ENCODE measurements around the gene YDJC.
"Not testable (repeated sequence)": the region's sequence is repeated elsewhere in the genome, so short reads cannot be mapped to it uniquely, and the experiment has no call there.

YDJC gene

DNA sequence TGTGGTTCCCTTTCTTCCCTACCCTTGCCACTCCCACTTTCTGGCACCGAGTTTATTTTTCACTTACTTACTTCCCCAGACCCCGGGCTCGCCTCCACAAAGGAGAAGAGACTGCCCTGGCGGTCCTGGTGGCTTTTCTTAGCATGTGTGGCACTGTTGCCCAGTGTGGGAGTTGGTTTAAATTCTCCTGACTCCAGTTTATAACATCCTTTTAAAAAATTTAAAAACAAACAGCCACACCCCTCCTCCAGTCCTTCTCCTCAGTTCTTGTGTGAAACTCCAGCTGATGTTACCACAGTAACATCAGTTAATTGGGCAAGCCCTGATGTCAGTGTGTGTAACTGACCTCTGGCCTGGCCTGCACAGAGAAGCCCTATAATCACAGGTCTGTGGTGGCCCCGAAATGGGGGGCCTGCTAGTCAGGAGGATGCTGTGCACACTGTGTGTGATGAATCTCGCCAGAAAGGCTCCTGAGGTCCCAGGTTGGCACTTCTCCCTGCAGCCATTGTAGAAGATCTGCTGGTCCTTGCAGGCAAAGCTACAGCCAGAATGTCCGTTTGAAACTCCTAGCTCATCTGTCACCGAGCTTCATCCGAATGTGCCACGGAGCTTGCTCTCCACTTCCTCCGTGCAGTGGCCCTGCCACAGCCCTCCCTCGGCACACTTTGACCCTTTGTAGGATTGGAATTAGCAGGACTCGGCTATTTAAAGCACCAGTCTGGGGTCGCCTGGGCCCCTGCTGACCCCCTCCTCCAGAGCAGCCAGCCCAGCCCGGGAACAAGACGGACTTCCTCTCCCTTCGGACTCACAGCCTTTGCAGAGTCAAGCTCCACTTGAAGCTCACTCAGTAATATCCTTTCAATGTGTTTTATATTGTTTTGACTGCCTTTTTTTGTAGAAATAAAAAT lies 7.6 kb downstream of the YDJC start:
- H3K27me3 ChIP-seq (ENCODE audit: control insufficient read depth in 1 of 2, insufficient read depth in 1 of 2, low read length in 2 of 2): no peaks in the 10 kb centered on the region
- no peak overlapping the region for H2AK5ac ChIP-seq (ENCODE audit: low read length, severe bottlenecking)
- no peaks in the 10 kb centered on the region for H3K9me3 ChIP-seq (ENCODE audit: control insufficient read depth, low read length)
- no peak overlapping the region for H3K23ac ChIP-seq (ENCODE audit: low read length in 2 of 2)
- H4K91ac ChIP-seq (ENCODE audit: low read length): no peak overlapping the region
- no peak overlapping the region for H3K27ac ChIP-seq (ENCODE audit: low read length, poor library complexity, severe bottlenecking)
- H3K79me1 ChIP-seq (replicated peaks; ENCODE audit: low read length, poor library complexity, severe bottlenecking): peaks cover 34% of the 10 kb centered on the region
- H3K18ac ChIP-seq (ENCODE audit: low read depth in 1 of 2, low read length in 2 of 2): peak overlapping the region in 1 of 2 experiments; percentile 6
- H2BK120ac ChIP-seq (ENCODE audit: low read depth, low read length): no peak overlapping the region
- no peak overlapping the region for H2BK15ac ChIP-seq (ENCODE audit: low read depth, poor library complexity, severe bottlenecking)
- no peak overlapping the region for H2AFZ ChIP-seq (ENCODE audit: low read depth, low read length)
- peaks cover 38 to 67% of the 10 kb centered on the region in 2 experiments for H3K36me3 ChIP-seq (ENCODE audit: control insufficient read depth in 1 of 2, insufficient read depth in 2 of 2, low read depth in 1 of 2, low read length in 2 of 2)
- H2BK12ac ChIP-seq (ENCODE audit: low read length in 2 of 2): no peak overlapping the region
- H3K14ac ChIP-seq (ENCODE audit: low read length in 2 of 2): no peak overlapping the region
- 55% methylated on average over 11 of the region's 17 CpGs for WGBS
- peak; percentile 38 for DNase-seq
- H3K4ac ChIP-seq (ENCODE audit: low read depth in 1 of 2, low read length in 2 of 2): no peak overlapping the region
- no peak overlapping the region for H3K4me2 ChIP-seq (ENCODE audit: low read length, poor library complexity, severe bottlenecking)
- H3K4me3 ChIP-seq (ENCODE audit: insufficient read depth in 1 of 2, low read depth in 1 of 2, low read length in 2 of 2): no peak overlapping the region
- H4K8ac ChIP-seq (ENCODE audit: low read length): peak overlapping the region; percentile 12
- H3K4me1 ChIP-seq (ENCODE audit: control insufficient read depth, insufficient read depth, low read depth, low read length): peaks cover 27% of the 10 kb centered on the region
- H2BK5ac ChIP-seq (ENCODE audit: low read depth, low read length, poor library complexity, severe bottlenecking): no peak overlapping the region
- peak overlapping the region; percentile 6 for H3K9ac ChIP-seq (ENCODE audit: low read length)

DNA sequence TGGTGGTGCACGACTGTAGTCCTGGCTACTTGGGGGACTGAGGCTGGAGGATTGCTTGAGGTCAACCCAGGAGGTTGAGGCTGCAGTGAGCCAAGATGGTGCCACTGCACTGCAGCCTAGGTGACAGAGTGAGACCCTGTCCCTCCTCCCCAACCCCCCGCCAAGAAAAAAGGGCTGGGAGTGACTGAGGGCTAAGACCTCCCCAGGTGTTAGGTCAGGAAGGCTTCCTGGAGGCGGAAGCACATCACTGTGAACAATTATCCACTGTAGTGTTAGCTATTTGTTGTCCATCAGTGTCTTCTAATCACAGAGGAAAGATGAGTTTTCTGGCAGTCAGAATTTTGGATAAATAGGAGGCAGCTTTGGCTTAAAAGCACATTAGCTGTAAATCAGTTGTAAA lies 8.8 kb downstream of the YDJC start:
- peaks cover 27% of the 10 kb centered on the region for H3K79me1 ChIP-seq (replicated peaks; ENCODE audit: low read length, poor library complexity, severe bottlenecking)
- H4K8ac ChIP-seq (ENCODE audit: low read length): no peak overlapping the region
- H2AK5ac ChIP-seq (ENCODE audit: low read length, severe bottlenecking): no peak overlapping the region
- no peak overlapping the region for H3K14ac ChIP-seq (ENCODE audit: low read length in 2 of 2)
- no peak overlapping the region for H2BK5ac ChIP-seq (ENCODE audit: low read depth, low read length, poor library complexity, severe bottlenecking)
- H3K18ac ChIP-seq (ENCODE audit: low read depth in 1 of 2, low read length in 2 of 2): no peak overlapping the region
- H2BK12ac ChIP-seq (ENCODE audit: low read length in 2 of 2): no peak overlapping the region
- WGBS: 93% methylated on average over 2 of the region's 3 CpGs
- H3K36me3 ChIP-seq (ENCODE audit: control insufficient read depth in 1 of 2, insufficient read depth in 2 of 2, low read depth in 1 of 2, low read length in 2 of 2): peaks cover 39 to 56% of the 10 kb centered on the region in 2 experiments
- no peak overlapping the region for H2AFZ ChIP-seq (ENCODE audit: low read depth, low read length)
- H4K91ac ChIP-seq (ENCODE audit: low read length): no peak overlapping the region
- H3K4me2 ChIP-seq (ENCODE audit: low read length, poor library complexity, severe bottlenecking): no peak overlapping the region
- H3K4ac ChIP-seq (ENCODE audit: low read depth in 1 of 2, low read length in 2 of 2): no peak overlapping the region
- no peak overlapping the region for H3K9ac ChIP-seq (ENCODE audit: low read length)
- no peaks in the 10 kb centered on the region for H3K27me3 ChIP-seq (ENCODE audit: control insufficient read depth in 1 of 2, insufficient read depth in 1 of 2, low read length in 2 of 2)
- H3K4me3 ChIP-seq (ENCODE audit: insufficient read depth in 1 of 2, low read depth in 1 of 2, low read length in 2 of 2): no peak overlapping the region
- H2BK120ac ChIP-seq (ENCODE audit: low read depth, low read length): no peak overlapping the region
- DNase-seq: no peak
- no peak overlapping the region for H3K27ac ChIP-seq (ENCODE audit: low read length, poor library complexity, severe bottlenecking)
- no peak overlapping the region for H2BK15ac ChIP-seq (ENCODE audit: low read depth, poor library complexity, severe bottlenecking)
- peaks cover 20% of the 10 kb centered on the region for H3K4me1 ChIP-seq (ENCODE audit: control insufficient read depth, insufficient read depth, low read depth, low read length)
- no peaks in the 10 kb centered on the region for H3K9me3 ChIP-seq (ENCODE audit: control insufficient read depth, low read length)
- no peak overlapping the region for H3K23ac ChIP-seq (ENCODE audit: low read length in 2 of 2)

DNA sequence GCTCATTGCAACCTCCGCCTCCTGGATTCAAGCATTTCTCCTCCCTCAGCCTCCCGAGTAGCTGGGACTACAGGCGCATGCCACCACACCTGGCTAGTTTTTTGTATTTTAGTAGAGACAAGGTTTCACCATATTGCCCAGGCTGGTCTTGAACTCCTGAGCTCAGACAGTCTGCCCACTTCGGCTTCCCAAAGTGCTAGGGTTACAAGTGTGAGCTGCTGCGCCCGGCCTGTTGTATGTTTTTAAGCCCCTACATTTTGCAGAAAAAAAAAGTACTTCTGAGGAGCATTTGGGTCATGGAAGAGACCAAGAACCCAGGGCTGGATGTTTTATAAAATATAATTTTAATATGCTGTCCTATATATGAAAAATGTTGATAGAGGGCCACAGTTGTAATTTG lies 12.5 kb downstream of the YDJC start:
- H4K91ac ChIP-seq (ENCODE audit: low read length); H3K4ac ChIP-seq (ENCODE audit: low read depth in 1 of 2, low read length in 2 of 2); H3K9me3 ChIP-seq (ENCODE audit: control insufficient read depth, low read length); H4K8ac ChIP-seq (ENCODE audit: low read length); H3K18ac ChIP-seq (ENCODE audit: low read depth in 1 of 2, low read length in 2 of 2); H2AFZ ChIP-seq (ENCODE audit: low read depth, low read length); H3K27me3 ChIP-seq (ENCODE audit: control insufficient read depth in 1 of 2, insufficient read depth in 1 of 2, low read length in 2 of 2); H2BK120ac ChIP-seq (ENCODE audit: low read depth, low read length); H2AK5ac ChIP-seq (ENCODE audit: low read length, severe bottlenecking); H3K9ac ChIP-seq (ENCODE audit: low read length); H3K4me3 ChIP-seq (ENCODE audit: insufficient read depth in 1 of 2, low read depth in 1 of 2, low read length in 2 of 2); H3K14ac ChIP-seq (ENCODE audit: low read length in 2 of 2); H2BK12ac ChIP-seq (ENCODE audit: low read length in 2 of 2); H2BK5ac ChIP-seq (ENCODE audit: low read depth, low read length, poor library complexity, severe bottlenecking); DNase-seq; H3K27ac ChIP-seq (ENCODE audit: low read length, poor library complexity, severe bottlenecking); H2BK15ac ChIP-seq (ENCODE audit: low read depth, poor library complexity, severe bottlenecking); H3K4me2 ChIP-seq (ENCODE audit: low read length, poor library complexity, severe bottlenecking); H3K23ac ChIP-seq (ENCODE audit: low read length in 2 of 2): not testable (repeated sequence)
- Histone ChIP-seq H3K79me1 (replicated peaks; ENCODE audit: low read length, poor library complexity, severe bottlenecking) (peaks cover 19% of the 10 kb centered on the region), H3K4me1 (ENCODE audit: control insufficient read depth, insufficient read depth, low read depth, low read length) (peaks cover 15% of the 10 kb centered on the region), H3K36me3 (ENCODE audit: control insufficient read depth in 1 of 2, insufficient read depth in 2 of 2, low read depth in 1 of 2, low read length in 2 of 2) (peaks cover 42 to 49% of the 10 kb centered on the region in 2 experiments)
- 100% methylated on average over 6 of the region's 6 CpGs for WGBS

DNA sequence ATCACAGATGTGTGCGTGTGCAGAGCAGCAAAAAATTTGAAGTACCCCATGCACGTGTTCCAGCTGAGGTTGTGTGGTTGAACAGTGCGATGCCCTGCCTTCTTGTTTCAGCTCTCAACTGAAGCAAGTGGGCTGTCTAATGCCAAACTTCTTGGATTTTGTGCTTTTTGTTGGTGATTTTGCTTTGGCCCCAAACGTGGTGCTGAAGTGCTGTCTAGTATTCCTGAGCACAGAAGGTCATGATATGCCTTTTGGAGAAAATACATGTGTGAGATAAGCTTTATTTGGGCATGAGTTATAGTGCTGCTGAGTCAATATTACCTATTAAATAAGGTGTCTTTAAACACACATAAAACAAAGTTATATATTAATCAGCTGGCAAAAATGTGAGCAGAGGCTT lies 14.1 kb downstream of the YDJC start:
- no peak for DNase-seq

More for the DNA sequence above, 14.1 kb downstream of the YDJC start:
- H2AFZ ChIP-seq (ENCODE audit: low read depth, low read length): no peak overlapping the region
- H3K23ac ChIP-seq (ENCODE audit: low read length in 2 of 2): no peak overlapping the region
- no peak overlapping the region for H4K8ac ChIP-seq (ENCODE audit: low read length)
- no peaks in the 10 kb centered on the region for H3K9me3 ChIP-seq (ENCODE audit: control insufficient read depth, low read length)
- WGBS: 99% methylated on average over 4 of the region's 4 CpGs
- no peak overlapping the region for H3K9ac ChIP-seq (ENCODE audit: low read length)
- H2BK120ac ChIP-seq (ENCODE audit: low read depth, low read length): no peak overlapping the region
- no peak overlapping the region for H2BK5ac ChIP-seq (ENCODE audit: low read depth, low read length, poor library complexity, severe bottlenecking)
- no peak overlapping the region for H2BK12ac ChIP-seq (ENCODE audit: low read length in 2 of 2)
- peaks cover 12% of the 10 kb centered on the region for H3K4me1 ChIP-seq (ENCODE audit: control insufficient read depth, insufficient read depth, low read depth, low read length)
- H3K27me3 ChIP-seq (ENCODE audit: control insufficient read depth in 1 of 2, insufficient read depth in 1 of 2, low read length in 2 of 2): no peaks in the 10 kb centered on the region
- no peak overlapping the region for H2BK15ac ChIP-seq (ENCODE audit: low read depth, poor library complexity, severe bottlenecking)
- H2AK5ac ChIP-seq (ENCODE audit: low read length, severe bottlenecking): no peak overlapping the region
- no peak overlapping the region for H4K91ac ChIP-seq (ENCODE audit: low read length)
- H3K79me1 ChIP-seq (replicated peaks; ENCODE audit: low read length, poor library complexity, severe bottlenecking): peaks cover 12% of the 10 kb centered on the region
- no peak overlapping the region for H3K14ac ChIP-seq (ENCODE audit: low read length in 2 of 2)
- no peak overlapping the region for H3K4me2 ChIP-seq (ENCODE audit: low read length, poor library complexity, severe bottlenecking)
- no peak overlapping the region for H3K18ac ChIP-seq (ENCODE audit: low read depth in 1 of 2, low read length in 2 of 2)
- no peak overlapping the region for H3K4ac ChIP-seq (ENCODE audit: low read depth in 1 of 2, low read length in 2 of 2)
- no peak overlapping the region for H3K27ac ChIP-seq (ENCODE audit: low read length, poor library complexity, severe bottlenecking)
- no peak overlapping the region for H3K4me3 ChIP-seq (ENCODE audit: insufficient read depth in 1 of 2, low read depth in 1 of 2, low read length in 2 of 2)
- peaks cover 45 to 56% of the 10 kb centered on the region in 2 experiments for H3K36me3 ChIP-seq (ENCODE audit: control insufficient read depth in 1 of 2, insufficient read depth in 2 of 2, low read depth in 1 of 2, low read length in 2 of 2)

Data from mesenchymal stem cell (in vitro differentiated cells and primary cell).